SKM-1 treated with dmso at 0.1 percent for 144 hours (cell line): ENCODE results near the gene C5orf22.

Source experiments
- DNase-seq: peaks from one replicate; lab custom pipeline; 2025; ENCODE audit not compliant: unreplicated experiment; lab: John Stamatoyannopoulos, UW

Gene C5orf22

GRCh38 chr5:31553863-31554262, 21.8 kb downstream of the C5orf22 start:
- DNase-seq, result no peak

DNA sequence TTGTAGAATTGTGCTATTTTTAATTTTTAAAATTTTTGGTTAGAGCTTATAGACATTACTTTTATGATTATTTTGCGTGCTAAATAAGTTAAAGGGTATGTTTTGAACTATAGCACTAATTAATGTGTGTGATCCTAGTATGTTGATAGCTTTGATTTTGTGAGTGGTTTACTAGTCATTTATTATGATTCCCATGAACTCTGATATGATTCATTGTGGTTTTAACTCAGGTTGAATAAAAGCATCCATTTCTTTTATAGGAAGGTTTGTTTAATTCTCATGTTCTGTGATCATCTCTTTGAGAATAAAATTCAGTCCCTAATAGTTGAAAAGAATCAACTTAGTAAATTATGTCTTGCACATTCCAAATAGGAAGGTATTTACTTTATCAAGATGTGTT, 22.5 kb downstream of the C5orf22 start:
- no peak for DNase-seq

GRCh38 chr5:31556461-31556860, 24.4 kb downstream of the C5orf22 start:
- DNase-seq, result no peak

DNA sequence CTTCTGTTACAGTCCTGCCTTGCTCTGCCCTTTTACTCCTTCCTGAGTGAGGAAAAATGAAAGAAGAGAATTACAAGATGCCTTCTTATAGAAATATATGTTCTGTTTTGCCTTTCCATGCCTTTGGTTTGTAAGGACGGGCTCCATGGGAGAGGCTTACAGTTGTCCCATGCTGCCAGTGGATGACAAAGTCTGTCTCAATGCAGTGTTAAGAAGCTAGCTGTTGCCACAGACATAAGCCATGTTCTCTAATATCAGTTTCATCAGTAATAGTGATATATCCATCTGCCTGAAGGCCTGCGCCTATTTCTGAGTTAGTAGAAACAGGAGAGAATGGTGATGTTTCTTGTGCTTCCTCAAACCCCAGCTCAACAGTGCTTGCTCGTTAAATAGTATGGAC, 27.8 kb downstream of the C5orf22 start:
- DNase-seq, result no peak

- no peak for DNase-seq
Measured at GRCh38 chr5:31561946-31562345, 29.8 kb downstream of the C5orf22 start.

- no peak for DNase-seq
Measured at GRCh38 chr5:31563216-31563615, 31.1 kb downstream of the C5orf22 start.

- DNase-seq, result peak; percentile 16
Measured at GRCh38 chr5:31566362-31566761, 34.3 kb downstream of the C5orf22 start.

DNA sequence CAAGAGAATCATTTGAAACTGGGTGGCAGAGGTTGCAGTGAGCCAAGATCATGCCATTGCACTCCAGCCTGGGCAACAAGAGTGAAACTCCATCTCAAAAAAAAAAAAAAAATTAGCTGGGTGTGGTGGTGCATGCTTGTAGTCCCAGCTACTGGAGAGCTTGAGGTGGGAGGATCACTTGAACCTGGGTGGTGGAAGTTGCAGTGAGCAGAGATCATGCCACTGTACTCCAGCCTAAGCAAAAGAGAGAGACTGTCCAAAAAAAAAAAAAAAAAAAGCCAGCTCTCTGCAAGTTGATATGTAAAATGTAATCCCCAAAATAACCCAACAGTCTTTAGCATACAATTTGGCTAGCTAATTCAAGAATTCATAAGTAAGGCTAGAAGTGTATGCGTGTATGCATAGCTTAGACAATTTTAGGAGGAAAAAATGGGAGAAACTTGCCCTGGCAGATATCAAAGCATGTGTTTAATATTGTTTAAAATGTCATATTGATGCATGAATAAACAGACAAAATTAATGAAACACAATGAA, 36.3 kb downstream of the C5orf22 start:
- DNase-seq, result no peak

GRCh38 chr5:31569068-31569467, 37.0 kb downstream of the C5orf22 start:
- no peak for DNase-seq

DNA sequence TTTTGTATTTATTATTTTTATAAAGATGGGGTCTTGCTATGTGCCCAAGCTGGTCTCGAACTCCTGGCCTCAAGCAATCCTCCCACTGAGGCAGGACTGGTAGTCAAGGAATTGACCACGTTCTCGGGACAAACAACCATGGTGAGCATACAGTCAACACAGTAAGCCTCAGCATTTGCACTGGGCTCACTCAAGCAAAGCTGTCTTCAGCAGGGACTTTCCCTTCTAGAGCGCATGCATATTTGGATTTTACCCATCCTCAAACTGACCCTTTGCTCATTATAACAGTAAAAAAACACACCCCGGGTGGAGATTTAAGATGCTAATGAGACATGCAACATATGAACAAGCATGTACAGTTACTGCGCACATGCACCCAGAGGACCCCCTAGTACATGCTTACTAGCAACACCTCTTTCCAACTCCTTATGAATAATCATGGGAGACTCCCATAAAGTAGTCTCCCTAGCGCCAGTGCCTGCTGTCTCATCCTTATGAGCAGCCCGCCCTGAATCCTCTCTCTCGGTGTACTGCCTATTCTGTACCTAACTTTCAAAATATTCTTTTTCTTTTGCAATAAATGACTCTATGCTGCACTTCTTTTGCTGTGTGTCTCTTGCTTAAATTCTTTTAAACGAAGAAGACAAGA, 41.5 kb downstream of the C5orf22 start:
- no peak for DNase-seq

DNA sequence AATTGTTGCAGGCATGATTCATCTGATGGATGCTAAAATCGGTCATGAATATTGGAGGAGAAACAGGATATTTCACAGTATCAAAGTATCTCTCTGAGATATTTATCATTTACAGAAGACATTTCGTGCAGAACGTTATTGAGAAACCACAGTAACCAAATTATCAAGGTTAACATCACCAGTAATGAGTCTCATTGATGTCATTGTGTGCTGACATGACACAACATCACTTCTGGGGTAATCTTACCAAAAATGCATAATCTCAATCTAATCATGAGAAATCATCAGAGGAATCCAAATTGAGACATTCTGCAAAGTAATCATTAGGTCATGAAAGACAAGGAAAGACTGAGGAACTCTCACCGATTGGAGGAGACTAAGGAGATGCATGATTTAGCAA, 42.7 kb downstream of the C5orf22 start:
- no peak for DNase-seq

- DNase-seq, result no peak
Measured at GRCh38 chr5:31577438-31577837, 45.3 kb downstream of the C5orf22 start.

GRCh38 chr5:31579558-31579957, 47.5 kb downstream of the C5orf22 start:
- no peak for DNase-seq

DNA sequence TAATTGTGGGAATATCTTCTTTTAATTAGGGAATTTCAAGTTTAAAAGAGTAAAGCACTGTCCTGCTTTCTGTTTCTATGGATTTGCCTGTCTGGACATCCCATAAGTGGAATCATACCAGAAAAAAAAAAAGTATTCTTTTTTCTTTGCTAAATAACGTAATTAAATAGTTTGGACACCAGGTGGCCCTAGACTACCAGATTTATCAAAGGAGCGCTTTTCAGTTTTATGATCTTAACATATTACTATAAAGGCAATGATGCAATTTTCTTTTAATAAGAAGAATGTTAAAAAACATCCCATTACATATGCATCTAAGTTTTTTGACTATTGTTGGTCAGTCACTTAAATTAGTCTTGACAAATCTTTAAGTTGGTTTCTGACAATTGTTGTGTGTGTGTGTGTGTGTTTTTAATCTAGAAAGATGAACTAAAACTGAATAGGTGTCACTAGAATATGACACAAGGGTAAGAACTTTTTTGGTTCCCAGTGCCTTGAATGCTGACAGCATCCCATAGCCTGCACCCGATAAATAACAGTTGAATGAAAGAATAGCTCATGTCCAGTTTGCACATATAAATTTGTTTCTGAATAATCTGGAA, 49.5 kb downstream of the C5orf22 start:
- DNase-seq, result peak; percentile 28

DNA sequence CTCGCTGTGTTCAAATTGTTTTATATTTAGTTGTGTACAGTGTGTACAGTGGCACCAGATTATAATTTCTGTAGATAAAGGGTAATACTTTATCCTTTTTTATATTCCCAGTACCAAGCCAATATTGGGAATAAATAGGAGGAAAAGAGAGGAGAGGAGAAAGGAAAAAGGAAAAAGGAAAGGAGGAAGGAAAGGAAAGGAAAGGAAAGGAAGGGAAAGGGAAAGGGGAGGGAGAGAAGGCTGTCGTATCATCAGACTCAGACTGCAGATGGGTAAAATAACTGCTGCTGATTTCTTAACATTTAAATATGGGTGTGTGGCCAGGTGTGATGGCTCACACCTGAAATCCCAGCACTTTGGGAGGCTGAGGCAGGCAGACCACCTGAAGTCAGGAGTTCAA, 51.0 kb downstream of the C5orf22 start:
- DNase-seq, result no peak

DNA sequence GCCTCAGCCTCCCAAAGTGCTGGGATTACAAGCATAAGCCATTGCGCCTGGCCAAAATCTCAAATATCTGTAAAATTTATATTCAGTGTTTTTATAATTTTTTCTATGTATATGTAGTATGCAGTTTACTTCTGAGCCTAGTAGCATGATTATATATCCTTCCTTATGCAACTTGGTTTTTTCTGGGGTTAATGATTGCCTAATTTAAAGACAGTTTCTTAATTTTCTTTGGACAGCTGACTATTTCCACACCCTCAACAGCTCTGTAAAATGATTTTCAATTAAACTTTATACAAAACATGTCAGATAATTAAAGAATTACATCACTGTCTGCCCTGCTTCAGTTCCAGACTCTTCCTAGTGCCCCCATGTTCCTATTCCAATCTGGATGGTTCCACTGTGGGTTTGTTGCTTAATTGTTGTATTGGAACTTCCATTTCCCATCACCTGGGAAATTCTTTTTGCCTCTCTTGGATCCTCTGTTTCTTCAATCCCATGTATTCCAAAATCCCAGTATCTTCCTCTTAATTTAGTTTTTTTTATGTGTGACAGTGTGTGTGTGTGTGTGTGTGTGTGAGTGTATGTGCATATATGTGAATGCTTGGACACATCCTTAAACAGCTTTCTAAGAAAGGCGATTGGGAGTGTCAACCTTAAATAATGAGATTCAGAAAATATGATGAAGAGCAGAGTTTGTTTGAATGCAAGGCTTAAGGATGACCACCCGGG, 53.2 kb downstream of the C5orf22 start:
- DNase-seq, result no peak

GRCh38 chr5:31585895-31586270, 53.8 kb downstream of the C5orf22 start:
- DNase-seq, result no peak

DNA sequence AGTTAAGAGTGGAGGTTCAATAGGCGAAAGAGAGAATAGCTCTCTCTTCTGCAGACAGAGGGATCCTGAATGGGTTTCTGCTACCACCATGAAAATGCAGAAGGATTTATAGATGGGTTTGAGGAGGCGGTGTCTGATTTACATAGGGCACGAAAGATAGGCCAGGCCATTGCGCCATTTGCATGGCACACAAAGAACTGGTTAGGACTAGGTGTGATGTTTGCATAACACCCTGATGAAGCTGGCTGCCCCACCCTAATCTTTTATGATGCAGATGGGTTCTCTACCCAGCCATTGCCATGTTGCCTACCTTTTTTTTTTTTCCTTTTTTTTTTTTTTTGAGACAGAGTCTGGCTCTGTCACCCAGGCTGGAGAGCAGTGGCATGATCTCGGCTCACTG, 55.4 kb downstream of the C5orf22 start:
- no peak for DNase-seq

- no peak for DNase-seq
Measured at GRCh38 chr5:31593665-31594064, 61.6 kb downstream of the C5orf22 start.

DNA sequence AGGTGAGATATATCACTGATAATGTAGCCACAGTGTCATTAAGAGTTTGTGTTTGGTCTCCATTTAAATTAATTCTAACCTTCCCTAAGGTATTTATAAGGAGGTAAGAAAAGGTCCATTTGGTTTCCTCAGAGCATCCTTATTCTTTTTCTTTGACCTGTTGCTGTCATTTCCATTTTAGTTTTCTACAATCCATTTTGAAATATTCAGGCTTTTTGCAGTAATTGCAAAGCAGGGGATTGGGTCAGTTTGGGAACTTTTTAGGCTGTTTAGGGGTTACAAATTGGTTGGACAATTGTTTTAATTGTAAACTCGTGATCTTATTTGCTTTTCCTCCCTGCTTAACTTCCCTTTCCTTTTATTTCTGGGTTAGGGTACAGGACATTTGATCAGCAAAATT, 64.3 kb downstream of the C5orf22 start:
- DNase-seq, result no peak

- peak; percentile 26 for DNase-seq
Measured at GRCh38 chr5:31598640-31599611, 66.8 kb downstream of the C5orf22 start.
